Muscle of back (tissue), 11 donors: Measurements from ENCODE around the gene PEDS1. TPM values are rescaled to one million over a fixed set of nuclear protein-coding genes. Genes with fewer than 3 reads are reported as not detected.
"Not testable (repeated sequence)": the region's sequence is repeated elsewhere in the genome, so short reads cannot be mapped to it uniquely, and the experiment has no call there.

Experiments used
- DNase-seq, 3 donors: peaks; one replicate each; pipeline versions ENCODE4 v3.0.0 to v3.0.0-alpha.2; 2013
- polyA plus RNA-seq, 10 donors: library from polyadenylated mRNA; unstranded; fragments of 120-200 nt; gene quantifications; one replicate each; pipeline ENCODE4 v1.2.1, GENCODE V29; 2013; ENCODE audit not compliant: insufficient read length in 10 of 10

The PEDS1 gene
- polyA plus RNA-seq, 10 donors, result 21.1 to 26.4 (median 23.0) TPM

- peak; percentile 42 to 93 (median 72) for DNase-seq
Measured at GRCh38 chr20:50191544-50192363, 38.2 kb upstream of the PEDS1 start.

- peak in 1 of 3 donors; percentile 52 for DNase-seq
Measured at GRCh38 chr20:50191065-50191543, 37.6 kb upstream of the PEDS1 start.

GRCh38 chr20:50190251-50191064 lies 36.9 kb upstream of the PEDS1 start, which contains the start of gene CEBPB:
Gene CEBPB (plus strand): TSS chr20:50190830. CDS start chr20:50191034, 204 bp downstream.
- peak; percentile 89 to 96 (median 94) for DNase-seq

- peak in 1 of 3 donors; percentile 30 for DNase-seq
Measured at GRCh38 chr20:50189681-50190250, 36.2 kb upstream of the PEDS1 start.

- no peak for DNase-seq
Measured at GRCh38 chr20:50188879-50189680, 35.6 kb upstream of the PEDS1 start.

- DNase-seq, result no peak
Measured at GRCh38 chr20:50188287-50188688, 34.8 kb upstream of the PEDS1 start.

GRCh38 chr20:50187403-50188051 lies 34.0 kb upstream of the PEDS1 start:
- peak in 1 of 3 donors; percentile 36 for DNase-seq

- peak in 1 of 3 donors; percentile 44 for DNase-seq
Measured at GRCh38 chr20:50186987-50187402, 33.5 kb upstream of the PEDS1 start.

GRCh38 chr20:50186151-50186885 lies 32.8 kb upstream of the PEDS1 start:
- DNase-seq, result peak; percentile 76 to 89 (median 87)

- no peak for DNase-seq
Measured at GRCh38 chr20:50185426-50185825, 31.9 kb upstream of the PEDS1 start.

- no peak for DNase-seq
Measured at GRCh38 chr20:50182346-50182745, 28.8 kb upstream of the PEDS1 start.

- no peak for DNase-seq
Measured at GRCh38 chr20:50181344-50181743, 27.8 kb upstream of the PEDS1 start.

GRCh38 chr20:50178672-50179071 lies 25.1 kb upstream of the PEDS1 start:
- not testable (repeated sequence) for DNase-seq

GRCh38 chr20:50175938-50176933 lies 22.7 kb upstream of the PEDS1 start:
- no peak for DNase-seq

- no peak for DNase-seq
Measured at GRCh38 chr20:50174456-50174855, 20.9 kb upstream of the PEDS1 start.

- peak; percentile 59 to 88 (median 74) for DNase-seq
Measured at GRCh38 chr20:50172347-50173013, 19.0 kb upstream of the PEDS1 start.

GRCh38 chr20:50170549-50171220 lies 17.2 kb upstream of the PEDS1 start:
- DNase-seq, result no peak
